Stimulated activated CD4-positive, alpha-beta T cell treated with anti-CD3 and anti-CD28 coated beads, Interleukin-4, amount 100 ng/mL, for 4 hours (primary cell): ENCODE data around the gene TIMP3.
"Not testable (repeated sequence)": the region's sequence is repeated elsewhere in the genome, so short reads cannot be mapped to it uniquely, and the experiment has no call there.

ENCODE experiments used
- DNase-seq, 2 experiments: peaks; one replicate each; pipeline ENCODE4 v3.0.0-alpha.2; 2020

The TIMP3 gene

GRCh38 chr22:32858121-32858703 is 56.7 kb downstream of the TIMP3 start:
- no peak for DNase-seq

DNA sequence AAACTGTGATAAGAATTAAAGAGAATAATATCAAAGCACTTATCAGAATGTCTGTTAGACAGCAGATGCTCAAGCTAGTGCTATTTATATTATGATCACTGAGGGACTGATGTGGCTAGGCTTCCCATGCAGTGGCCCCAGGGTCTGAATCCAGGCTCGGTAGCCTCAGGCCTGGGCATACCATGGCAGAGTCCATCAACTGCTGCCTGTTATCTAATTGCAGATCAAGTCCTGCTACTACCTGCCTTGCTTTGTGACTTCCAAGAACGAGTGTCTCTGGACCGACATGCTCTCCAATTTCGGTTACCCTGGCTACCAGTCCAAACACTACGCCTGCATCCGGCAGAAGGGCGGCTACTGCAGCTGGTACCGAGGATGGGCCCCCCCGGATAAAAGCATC is 57.5 kb downstream of the TIMP3 start:
- no peak for DNase-seq

GRCh38 chr22:32859743-32860142 is 58.2 kb downstream of the TIMP3 start:
- DNase-seq, result no peak

DNA sequence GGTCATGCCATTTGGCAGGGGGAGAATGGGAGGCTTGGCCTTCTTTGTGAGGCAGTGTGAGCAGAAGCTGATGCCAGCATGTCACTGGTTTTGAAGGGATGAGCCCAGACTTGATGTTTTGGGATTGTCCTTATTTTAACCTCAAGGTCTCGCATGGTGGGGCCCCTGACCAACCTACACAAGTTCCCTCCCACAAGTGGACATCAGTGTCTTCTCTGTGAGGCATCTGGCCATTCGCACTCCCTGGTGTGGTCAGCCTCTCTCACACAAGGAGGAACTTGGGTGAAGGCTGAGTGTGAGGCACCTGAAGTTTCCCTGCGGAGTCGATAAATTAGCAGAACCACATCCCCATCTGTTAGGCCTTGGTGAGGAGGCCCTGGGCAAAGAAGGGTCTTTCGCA is 59.8 kb downstream of the TIMP3 start:
- no peak for DNase-seq

GRCh38 chr22:32862083-32862482 is 60.6 kb downstream of the TIMP3 start:
- no peak for DNase-seq

- DNase-seq, result no peak
These were observed 61.6 kb downstream of the TIMP3 start for GRCh38 chr22:32862936-32863661.

- DNase-seq, result no peak
These were observed 62.5 kb downstream of the TIMP3 start for GRCh38 chr22:32864041-32864440.

DNA sequence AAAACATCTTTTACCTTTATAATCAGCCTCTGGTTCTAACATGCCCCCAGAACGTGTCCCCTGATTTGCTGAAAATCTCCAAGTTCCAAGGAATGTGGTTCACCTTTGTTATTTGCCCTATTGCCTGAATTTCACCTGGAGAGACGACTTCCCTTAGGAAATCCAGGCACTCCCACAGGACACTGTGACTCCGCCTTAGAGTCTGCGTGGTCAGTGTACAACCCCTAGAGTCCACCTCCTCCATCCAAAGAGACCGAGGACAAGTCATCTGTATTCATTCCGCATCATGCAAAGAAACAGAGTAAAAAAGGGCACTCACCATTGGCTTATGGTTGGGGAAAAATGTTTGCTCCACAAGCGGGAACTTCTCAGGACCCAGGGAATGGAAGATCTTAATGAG is 63.1 kb downstream of the TIMP3 start:
- DNase-seq, result no peak

GRCh38 chr22:32866953-32867352 is 65.4 kb downstream of the TIMP3 start:
- DNase-seq, result no peak

DNA sequence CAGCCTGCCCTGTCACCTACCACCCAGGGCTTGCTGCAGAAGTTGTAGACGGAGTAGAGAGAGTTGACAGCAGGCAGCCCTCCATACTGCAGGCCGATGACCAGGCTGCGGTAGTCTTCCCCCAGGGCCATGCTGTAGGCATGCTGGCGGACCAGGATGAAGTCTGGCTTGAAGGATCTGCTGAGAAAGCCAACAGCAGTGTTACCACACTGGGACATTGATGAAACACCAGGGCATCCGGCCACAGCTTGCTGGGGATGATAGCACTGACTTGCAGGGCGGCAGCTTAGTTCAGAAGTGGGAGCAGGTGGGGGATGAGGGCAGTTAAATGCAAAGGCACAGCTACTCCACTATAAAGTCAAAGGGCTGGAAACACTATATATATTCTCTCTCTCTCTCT is 67.4 kb downstream of the TIMP3 start:
- DNase-seq, result no peak

DNA sequence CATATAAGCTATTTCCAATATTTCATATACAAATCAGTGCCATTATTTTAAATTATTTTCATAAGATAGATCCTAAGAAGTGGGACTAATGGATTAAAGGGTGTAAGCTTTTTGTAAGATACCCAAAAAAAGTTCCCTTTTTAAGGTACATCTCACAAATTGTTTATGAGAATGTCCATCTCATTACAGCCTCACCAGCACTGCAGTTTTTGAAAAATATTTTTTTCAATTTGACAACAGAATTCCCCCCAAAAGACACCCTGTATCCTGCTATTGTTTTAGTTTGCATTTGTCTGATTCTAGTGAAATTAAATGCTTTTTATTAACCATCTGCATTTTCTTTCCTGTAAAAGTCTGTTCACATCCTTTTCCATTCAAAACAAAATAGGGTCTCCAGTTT is 69.0 kb downstream of the TIMP3 start:
- DNase-seq, result no peak

GRCh38 chr22:32873604-32874003 is 72.1 kb downstream of the TIMP3 start:
- DNase-seq, result not testable (repeated sequence)

- no peak for DNase-seq
These were observed 72.9 kb downstream of the TIMP3 start for GRCh38 chr22:32874385-32874784.

DNA sequence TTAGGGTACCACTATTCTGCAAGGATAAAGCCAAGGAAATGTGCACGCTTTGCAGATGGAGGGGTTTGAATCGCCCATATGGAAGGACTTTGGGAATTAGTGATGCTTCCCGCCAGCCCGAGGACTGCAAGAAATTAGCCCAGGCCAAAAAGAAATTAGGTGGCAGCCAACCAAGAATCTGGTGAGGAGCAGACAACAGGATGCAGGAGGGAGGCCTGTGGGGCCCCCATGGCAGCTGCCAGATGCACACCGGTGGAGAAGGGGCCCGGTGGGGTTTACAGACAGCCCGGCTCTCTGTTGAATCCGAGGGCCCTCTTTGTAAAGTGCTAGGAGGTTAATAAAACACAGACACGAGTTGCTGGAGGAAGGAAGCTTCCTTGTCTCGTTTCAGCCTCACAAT is 73.5 kb downstream of the TIMP3 start:
- no peak for DNase-seq

DNA sequence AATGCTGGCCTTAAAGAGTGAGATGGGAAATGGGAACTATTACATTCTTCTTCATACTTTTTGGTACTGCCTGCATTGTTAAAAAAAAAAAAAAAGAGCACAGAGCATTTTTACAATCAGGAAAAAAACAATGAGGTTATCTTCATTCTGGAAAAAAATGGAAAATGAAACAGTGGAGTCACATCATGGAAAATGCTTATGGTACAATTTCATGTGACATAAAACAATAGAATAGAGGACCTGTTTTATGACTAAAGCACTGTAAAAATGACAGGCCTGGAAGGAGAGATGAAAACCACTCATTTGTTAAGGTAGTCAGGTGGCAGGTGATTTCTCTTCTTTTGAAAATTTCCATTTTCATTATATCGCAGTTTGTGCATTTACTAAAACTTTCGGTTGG is 75.0 kb downstream of the TIMP3 start:
- no peak for DNase-seq

DNA sequence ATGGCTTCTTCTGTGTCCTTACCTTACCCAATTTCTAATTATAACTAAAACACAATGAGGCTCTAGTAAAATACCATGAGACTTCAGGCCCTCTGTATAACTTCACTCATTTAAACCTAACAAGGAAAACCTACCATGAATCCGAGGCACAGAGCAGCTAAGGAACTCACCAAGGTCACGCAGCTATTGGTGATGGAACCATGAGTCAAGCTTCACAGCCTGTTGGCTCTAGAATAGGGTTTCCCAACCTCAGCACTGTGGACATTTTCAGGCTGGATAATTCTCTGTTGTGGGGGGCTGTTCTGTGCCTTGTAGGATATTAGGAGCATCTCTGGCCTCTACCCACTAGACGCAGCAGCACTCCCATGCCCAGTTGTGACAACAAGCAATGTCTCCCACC is 75.7 kb downstream of the TIMP3 start:
- DNase-seq, result no peak

DNA sequence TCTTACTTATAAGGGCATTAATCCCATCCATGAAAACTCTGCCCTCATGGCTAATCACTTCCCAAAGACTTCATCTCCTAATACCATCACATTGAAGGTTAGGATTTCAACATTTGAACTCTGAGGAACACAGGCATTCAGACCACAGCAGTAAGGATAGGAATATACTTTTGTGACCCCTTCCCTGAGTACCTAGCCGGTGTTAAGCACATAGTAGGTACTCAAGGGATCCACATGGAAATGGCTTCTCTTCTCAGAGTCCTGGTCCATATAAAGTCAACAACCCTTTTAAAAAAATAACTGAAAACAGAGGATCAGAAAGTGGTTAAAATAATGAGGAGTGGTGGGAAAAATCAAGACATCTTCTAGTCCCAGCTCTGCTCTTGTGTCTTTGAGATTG is 78.0 kb downstream of the TIMP3 start:
- DNase-seq, result no peak

DNA sequence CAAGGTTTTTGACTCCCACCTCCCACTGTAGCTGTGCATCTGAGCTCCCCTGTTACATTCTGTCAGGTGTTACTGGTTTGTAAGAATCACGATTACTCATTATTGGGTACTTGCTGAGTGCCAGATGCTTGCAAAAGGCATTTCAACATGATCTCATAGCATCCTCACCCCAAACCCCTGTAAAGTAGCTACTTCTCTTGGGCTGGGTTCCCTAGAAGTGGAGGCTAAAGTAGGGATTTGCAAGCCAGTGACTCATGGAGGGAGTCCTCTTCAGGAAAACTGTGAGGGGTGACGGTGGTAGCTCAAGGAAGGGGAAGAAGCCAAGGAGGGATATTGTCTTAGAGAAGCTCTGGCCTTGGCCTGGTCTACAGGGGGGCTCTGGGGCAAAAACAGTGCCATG is 78.6 kb downstream of the TIMP3 start:
- no peak for DNase-seq

- DNase-seq, result no peak
These were observed 79.0 kb downstream of the TIMP3 start for GRCh38 chr22:32880505-32880892.

DNA sequence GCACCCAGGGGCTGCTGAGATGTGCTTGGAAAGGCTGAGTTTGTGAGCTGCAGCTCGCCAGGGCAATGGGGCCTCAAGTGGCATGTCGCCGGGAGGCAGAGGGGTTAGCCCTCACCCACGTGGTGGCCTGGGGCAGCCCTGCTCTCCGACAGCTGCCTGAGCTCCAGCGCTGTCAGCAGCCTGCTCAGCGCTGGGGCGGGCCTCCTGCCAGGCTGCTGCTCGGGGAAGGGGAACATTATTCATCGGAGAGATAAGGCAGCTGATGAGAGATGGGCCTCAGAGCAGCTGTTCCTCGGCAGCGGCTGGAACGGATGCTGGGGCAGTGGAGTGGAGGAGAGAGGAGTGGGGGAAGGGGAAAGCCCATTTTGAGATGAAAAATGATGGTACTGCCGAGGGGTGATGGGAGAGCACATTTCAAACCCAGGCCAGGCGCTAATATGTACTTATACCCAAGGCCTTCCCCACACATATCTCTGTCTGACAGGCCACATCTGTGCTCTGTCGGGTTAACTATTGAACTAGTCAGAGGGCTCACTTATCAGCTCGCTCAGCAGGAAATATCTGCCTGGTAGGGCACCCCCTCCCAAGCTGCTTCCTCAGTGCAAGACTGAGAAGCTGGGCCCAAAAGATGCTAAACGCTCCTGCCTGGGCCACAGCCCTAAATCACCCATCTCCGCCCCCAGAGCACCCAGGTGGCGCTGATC is 79.5 kb downstream of the TIMP3 start:
- peak; percentile 22 to 34 for DNase-seq

- no peak for DNase-seq
These were observed 80.9 kb downstream of the TIMP3 start for GRCh38 chr22:32882360-32882755.

DNA sequence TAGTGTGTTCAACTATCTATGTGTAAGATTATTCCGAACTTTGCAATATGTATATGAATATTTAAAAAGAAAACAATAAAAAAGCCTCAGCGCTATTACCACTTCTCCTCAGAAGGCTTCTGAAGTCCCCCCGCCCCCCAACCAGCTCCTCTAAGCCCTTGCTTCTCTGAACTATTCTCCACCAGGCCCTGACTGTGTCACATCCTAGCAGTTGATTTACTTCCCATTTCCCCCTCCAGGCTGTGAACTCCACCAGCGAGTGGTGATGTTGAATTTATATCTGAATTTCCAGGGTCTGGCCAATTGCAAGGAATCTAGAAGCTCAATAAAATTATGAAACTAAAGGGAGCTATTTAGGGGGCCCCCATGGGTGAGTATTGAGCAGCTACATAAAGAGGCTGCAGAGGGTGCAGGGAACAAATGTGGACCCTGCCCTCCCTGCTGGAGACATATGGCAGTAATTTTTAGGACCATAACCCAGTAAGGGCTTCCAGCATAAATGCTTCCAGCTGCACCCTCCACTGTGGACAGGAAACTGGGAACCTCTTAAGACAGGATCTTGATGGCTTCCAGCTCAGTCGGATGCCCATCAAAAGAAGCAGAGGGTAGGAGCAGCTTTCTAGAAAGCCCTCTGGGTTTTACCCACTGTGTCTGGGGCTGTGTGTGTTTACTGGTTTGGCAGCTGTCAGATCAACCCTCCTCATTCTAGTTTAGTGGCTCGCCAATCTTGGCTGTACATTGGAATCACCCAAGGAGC is 81.4 kb downstream of the TIMP3 start:
- no peak for DNase-seq

- DNase-seq, result no peak
These were observed 85.9 kb downstream of the TIMP3 start for GRCh38 chr22:32887324-32887980.
